Caco-2 (cell line): ENCODE results near the gene ERBB4. TPM values are rescaled to one million over a fixed set of nuclear protein-coding genes. Genes with fewer than 3 reads are reported as not detected.

Experiments used
- BruUV-seq: library from RNA; stranded (reverse); fragments of 400-500 nt; replicated peaks from 2 replicates; lab custom pipeline; 2021; lab: Mats Ljungman, UMichigan
- CTCF ChIA-PET: fragments of 300-600 bp; sonication (Branson Sonifier 250); formaldehyde crosslinking; loops from one replicate; lab custom pipeline; 2022; ENCODE audit warnings: antibody characterized with exemption; lab: Charles Lee
- POLR2A ChIA-PET: fragments of 300-600 bp; sonication (Branson Sonifier 250); formaldehyde crosslinking; loops from one replicate; lab custom pipeline; 2022; ENCODE audit warnings: antibody characterized with exemption; lab: Charles Lee
- DNase-seq, 2 experiments: peaks; one replicate each; pipeline versions ENCODE4 v3.0.0 to v3.0.0-alpha.2; 2020 to 2022
- H3K27me3 ChIP-seq: replicated peaks from 2 replicates; pipeline ENCODE4 v1.6.0; 2011; ENCODE audit warnings: low read length; ENCODE audit not compliant: control insufficient read depth, insufficient read depth
- H3K36me3 ChIP-seq: 2 replicates; pipeline ENCODE4 v1.5.1; 2011; ENCODE audit warnings: low read length; ENCODE audit not compliant: control insufficient read depth, insufficient read depth
- H3K4me1 ChIP-seq: fragments of 250-450 bp; sonication (Bioruptor Pico); 2 replicates; pipeline ENCODE4 v1.5.1; 2020; ENCODE audit warnings: mild to moderate bottlenecking
- H3K4me3 ChIP-seq: 2 replicates; pipeline ENCODE4 v1.5.1; 2011; ENCODE audit warnings: low read depth, mild to moderate bottlenecking, control low read depth, low read length
- H3K9me3 ChIP-seq: fragments of 250-450 bp; sonication (Bioruptor Pico); 2 replicates; pipeline ENCODE4 v1.5.1; 2020; ENCODE audit warnings: mild to moderate bottlenecking, moderate library complexity
- H3K27ac Mint-ChIP-seq: one replicate; pipeline ENCODE4 v1.8.0; 2022; ENCODE audit warnings: mixed read lengths; ENCODE audit not compliant: unreplicated experiment
- H3K27me3 Mint-ChIP-seq: one replicate; pipeline ENCODE4 v1.8.0; 2022; ENCODE audit warnings: mixed read lengths; ENCODE audit not compliant: insufficient read depth, unreplicated experiment
- H3K36me3 Mint-ChIP-seq: one replicate; pipeline ENCODE4 v1.8.0; 2022; ENCODE audit warnings: mild to moderate bottlenecking, mixed read lengths; ENCODE audit not compliant: insufficient read depth, unreplicated experiment
- H3K4me1 Mint-ChIP-seq: one replicate; pipeline ENCODE4 v1.8.0; 2022; ENCODE audit warnings: low read depth, mixed read lengths; ENCODE audit not compliant: unreplicated experiment
- H3K4me3 Mint-ChIP-seq: one replicate; pipeline ENCODE4 v1.8.0; 2022; ENCODE audit warnings: mild to moderate bottlenecking, moderate library complexity, mixed read lengths; ENCODE audit not compliant: unreplicated experiment
- H3K9me3 Mint-ChIP-seq: one replicate; pipeline ENCODE4 v1.8.0; 2022; ENCODE audit warnings: mixed read lengths; ENCODE audit not compliant: unreplicated experiment
- CTCF ChIP-seq, 2 experiments: fragments of 200-600 bp in 1 of 2; IDR thresholded peaks; 1 replicate in 1 of 2; 2 replicates in 1 of 2; pipeline versions ENCODE4 v1.5.1 to v1.8.0; 2011 to 2022; ENCODE audit warnings: antibody characterized with exemption in 1 of 2, control low read depth in 1 of 2, inconsistent platforms in 1 of 2, low read depth in 1 of 2, low read length in 1 of 2, mild to moderate bottlenecking in 1 of 2, moderate library complexity in 1 of 2; ENCODE audit not compliant: insufficient read depth in 1 of 2, severe bottlenecking in 1 of 2, unreplicated experiment in 1 of 2
- intact Hi-C: fragments of 100-400 bp; cut with micrococcal nuclease; formaldehyde crosslinking; loops from one replicate; pipeline ENCODE4 v1.10.0; 2022; ENCODE audit not compliant: unreplicated experiment
- total RNA-seq: library from RNA; stranded (reverse); gene quantifications from 2 replicates; pipeline ENCODE4 v1.2.3, GENCODE V29; 2022

ERBB4 gene
- total RNA-seq, 1 experiment from 2014 or later, result not detected

DNA sequence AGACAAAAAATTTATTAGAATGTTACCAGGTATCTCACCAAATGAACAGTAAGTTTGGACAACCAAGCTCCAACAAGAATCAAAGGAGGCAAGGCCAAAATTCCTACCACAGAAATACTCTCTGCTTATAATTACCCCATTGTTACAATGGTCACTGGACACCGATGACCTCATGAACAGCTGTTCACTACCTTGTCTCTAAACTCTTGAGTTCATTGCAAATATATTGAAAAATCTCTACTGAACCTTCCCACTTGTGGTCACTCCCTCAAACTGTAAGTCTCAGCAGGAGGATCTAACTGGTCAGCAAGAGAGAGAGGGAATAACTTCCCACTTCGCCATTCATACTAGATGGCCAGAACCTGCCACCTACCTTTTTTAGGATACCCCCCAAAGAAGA lies 50.0 kb downstream of the ERBB4 start:
- Histone ChIP-seq H3K4me1 (no peaks in the 10 kb centered on the region), H3K9me3 (no peaks in the 10 kb centered on the region), H3K4me3 (no peak overlapping the region), H3K36me3 (no peaks in the 10 kb centered on the region), H3K27me3 (no peaks in the 10 kb centered on the region)
- Mint-ChIP-seq H3K4me1 (no peaks in the 10 kb centered on the region), H3K4me3 (no peak overlapping the region), H3K27ac (no peak overlapping the region), H3K9me3 (no peaks in the 10 kb centered on the region), H3K36me3 (no peaks in the 10 kb centered on the region), H3K27me3 (no peaks in the 10 kb centered on the region)
- DNase-seq, result no peak
- BruUV-seq, result no TSS peak
- POLR2A ChIA-PET, result no interaction called here
- no peak for TF ChIP-seq CTCF (IDR thresholded peaks at IDR 0.05; ENCODE audit: insufficient read depth in 1 of 2, low read depth in 1 of 2, low read length in 1 of 2, severe bottlenecking in 1 of 2, unreplicated experiment in 1 of 2)
- CTCF ChIA-PET, result no interaction called here
- intact Hi-C loops, result no loop called here

GRCh38 chr2:212484563-212485080 lies 54.0 kb downstream of the ERBB4 start:
- Histone ChIP-seq H3K4me3 (no peak overlapping the region), H3K4me1 (no peaks in the 10 kb centered on the region), H3K9me3 (no peaks in the 10 kb centered on the region), H3K36me3 (no peaks in the 10 kb centered on the region), H3K27me3 (no peaks in the 10 kb centered on the region)
- DNase-seq, result no peak
- TF ChIP-seq CTCF (IDR thresholded peaks at IDR 0.05; ENCODE audit: insufficient read depth in 1 of 2, low read depth in 1 of 2, low read length in 1 of 2, severe bottlenecking in 1 of 2, unreplicated experiment in 1 of 2), result no peak
- ChIA-PET CTCF (no interaction called here), POLR2A (no interaction called here)
- H3K36me3 Mint-ChIP-seq, result no peaks in the 10 kb centered on the region
- no peaks in the 10 kb centered on the region for H3K9me3 Mint-ChIP-seq
- no peaks in the 10 kb centered on the region for H3K27me3 Mint-ChIP-seq
- no peaks in the 10 kb centered on the region for H3K4me1 Mint-ChIP-seq
- H3K4me3 Mint-ChIP-seq, result no peak overlapping the region
- no peak overlapping the region for H3K27ac Mint-ChIP-seq
- BruUV-seq, result no TSS peak
- intact Hi-C loops, result no loop called here

GRCh38 chr2:212480447-212480846 lies 58.2 kb downstream of the ERBB4 start:
- Histone ChIP-seq H3K27me3 (no peaks in the 10 kb centered on the region), H3K9me3 (no peaks in the 10 kb centered on the region), H3K36me3 (no peaks in the 10 kb centered on the region), H3K4me3 (no peak overlapping the region), H3K4me1 (no peaks in the 10 kb centered on the region)
- no peak for TF ChIP-seq CTCF (IDR thresholded peaks at IDR 0.05; ENCODE audit: insufficient read depth in 1 of 2, low read depth in 1 of 2, low read length in 1 of 2, severe bottlenecking in 1 of 2, unreplicated experiment in 1 of 2)
- CTCF ChIA-PET, result no interaction called here
- no peaks in the 10 kb centered on the region for H3K9me3 Mint-ChIP-seq
- DNase-seq, result no peak
- no peak overlapping the region for H3K27ac Mint-ChIP-seq
- H3K4me1 Mint-ChIP-seq, result no peaks in the 10 kb centered on the region
- no peaks in the 10 kb centered on the region for H3K36me3 Mint-ChIP-seq
- BruUV-seq, result no TSS peak
- no peak overlapping the region for H3K4me3 Mint-ChIP-seq
- intact Hi-C loops, result no loop called here
- peaks cover 5% of the 10 kb centered on the region for H3K27me3 Mint-ChIP-seq
- POLR2A ChIA-PET, result no interaction called here
